Sigmoid colon (tissue), 7 donors: ENCODE data around the gene ZNF729. TPM values are rescaled to one million over a fixed set of nuclear protein-coding genes. Genes with fewer than 3 reads are reported as not detected.

Experiments
- DNase-seq: peaks from one replicate; pipeline ENCODE4 v3.0.0-alpha.2; 2019
- H3K27ac ChIP-seq, 4 donors: fragments of 200-600 bp; sonication (generic); one replicate each; pipeline ENCODE4 v1.5.1; 2016 to 2019; ENCODE audit warnings: mild to moderate bottlenecking in 1 of 4
- H3K27me3 ChIP-seq, 3 donors: fragments of 200-600 bp; sonication (generic); one replicate each; pipeline ENCODE4 v1.5.1; 2019; ENCODE audit warnings: mild to moderate bottlenecking in 1 of 3
- H3K36me3 ChIP-seq, 4 donors: fragments of 200-600 bp; sonication (generic); one replicate each; pipeline ENCODE4 v1.5.1; 2016 to 2019
- H3K4me1 ChIP-seq, 4 donors: fragments of 200-600 bp; sonication (generic); one replicate each; pipeline ENCODE4 v1.5.1; 2017 to 2019
- H3K4me3 ChIP-seq, 4 donors: fragments of 200-600 bp; sonication (generic); one replicate each; pipeline ENCODE4 v1.5.1; 2017 to 2019; ENCODE audit warnings: mild to moderate bottlenecking in 2 of 4, moderate library complexity in 1 of 4
- H3K9me3 ChIP-seq, 4 donors: fragments of 200-600 bp in 3 of 4; sonication (generic) in 3 of 4; one replicate each; pipeline versions ENCODE4 v1.5.1 to v1.6.1; 2013 to 2019
- CTCF ChIP-seq, 4 experiments: fragments of 450-650 bp in 3 of 4; fragments of 200-600 bp in 1 of 4; IDR thresholded peaks; one replicate each; pipeline ENCODE4 v1.5.1; 2016 to 2019; ENCODE audit warnings: antibody characterized with exemption in 4 of 4, mild to moderate bottlenecking in 3 of 4, moderate library complexity in 2 of 4
- EP300 ChIP-seq, 4 donors: sonication (generic); formaldehyde crosslinking; IDR thresholded peaks; one replicate each; pipeline ENCODE4 v1.6.1; 2017; ENCODE audit warnings: antibody characterized with exemption in 4 of 4
- POLR2A ChIP-seq, 2 donors: fragments of 450-650 bp; IDR thresholded peaks; one replicate each; pipeline ENCODE4 v1.6.1; 2016; ENCODE audit warnings: antibody characterized with exemption in 2 of 2, mild to moderate bottlenecking in 2 of 2, moderate library complexity in 2 of 2
- POLR2AphosphoS5 ChIP-seq, 4 donors: sonication (generic); formaldehyde crosslinking; IDR thresholded peaks; one replicate each; pipeline ENCODE4 v1.6.1; 2017; ENCODE audit warnings: antibody characterized with exemption in 4 of 4
- WGBS, 2 donors: extraction: QIAGEN DNeasy Blood & Tissue Kit; methylation state at CpG; one replicate each; pipeline ENCODE4 v1.1.7; 2013; 5-methylcytosine and 5-hydroxymethylcytosine counted together
- intact Hi-C: fragments of 100-400 bp; cut with DNase I; formaldehyde crosslinking; loops from one replicate; pipeline ENCODE4 v1.15.1; 2023
- polyA plus RNA-seq, 3 donors: library from polyadenylated mRNA; stranded (reverse); fragments of 200-250 nt; gene quantifications; one replicate each; pipeline ENCODE4 v1.2.3, GENCODE V29; 2013
- total RNA-seq, 4 donors: library from RNA; depleted of rRNA; stranded (reverse); fragments of >200 nt; gene quantifications; one replicate each; pipeline ENCODE4 v1.1.0, GENCODE V29; 2016
- donor health status: healthy with polysubstance abuse.
- donor health status: Bipolar disorder and iron deficiency.
- donor health status: healthy.

Gene ZNF729
- total RNA-seq, result not detected
- not detected for polyA plus RNA-seq

GRCh38 chr19:22286151-22286810, at the start of gene ZNF729:
Gene ZNF729, plus strand, starts transcription at chr19:22286441. Its CDS starts 85 bp downstream, at chr19:22286526.
- intact Hi-C loops, result no loop called here
- WGBS, 2 donors, result 9 to 35% methylated on average over 32 of the region's 32 CpGs
- no peak for TF ChIP-seq CTCF (IDR thresholded peaks at IDR 0.05)
- no peak for TF ChIP-seq POLR2AphosphoS5 (IDR thresholded peaks at IDR 0.05)
- TF ChIP-seq POLR2A (IDR thresholded peaks at IDR 0.05), result no peak
- TF ChIP-seq EP300 (IDR thresholded peaks at IDR 0.05), result no peak
- Histone ChIP-seq H3K4me1 (no peaks in the 10 kb centered on the region), H3K4me3 (peak within 1 kb of the TSS in 1 of 4 donors; percentile 41), H3K27me3 (peaks cover 0 to 21% (median 8%) of the 10 kb centered on the region in 3 donors), H3K36me3 (no peaks in the 10 kb centered on the region), H3K27ac (no peak within 1 kb of the TSS), H3K9me3 (peaks cover 0 to 9% (median 3%) of the 10 kb centered on the region in 4 donors)
- no peak for DNase-seq

GRCh38 chr19:22256856-22257255, 29.4 kb upstream of the ZNF729 start:
- TF ChIP-seq CTCF (IDR thresholded peaks at IDR 0.05), result no peak
- no peak for DNase-seq
- no peak overlapping the region for H3K4me3 ChIP-seq
- peaks cover 0 to 5% (median 0%) of the 10 kb centered on the region in 4 donors for H3K9me3 ChIP-seq
- intact Hi-C loops, result no loop called here
- H3K27ac ChIP-seq, result no peak overlapping the region
- H3K36me3 ChIP-seq, result no peaks in the 10 kb centered on the region
- no peaks in the 10 kb centered on the region for H3K4me1 ChIP-seq
- peaks cover 0 to 5% (median 3%) of the 10 kb centered on the region in 3 donors for H3K27me3 ChIP-seq

- H3K27me3 ChIP-seq, result peaks cover 0 to 8% (median 3%) of the 10 kb centered on the region in 3 donors
- H3K4me3 ChIP-seq, result no peak overlapping the region
- no peak for TF ChIP-seq CTCF (IDR thresholded peaks at IDR 0.05)
- H3K4me1 ChIP-seq, result no peaks in the 10 kb centered on the region
- no peak for DNase-seq
- intact Hi-C loops, result no loop called here
- H3K27ac ChIP-seq, result no peak overlapping the region
- H3K9me3 ChIP-seq, result peaks cover 0 to 10% (median 0%) of the 10 kb centered on the region in 4 donors
- WGBS, 2 donors, result 79 to 86% methylated on average over 2 of the region's 2 CpGs
- H3K36me3 ChIP-seq, result no peaks in the 10 kb centered on the region
These were observed 28.9 kb upstream of the ZNF729 start for GRCh38 chr19:22257381-22257780.

- Histone ChIP-seq H3K9me3 (peaks cover 0 to 15% (median 0%) of the 10 kb centered on the region in 4 donors), H3K4me1 (no peaks in the 10 kb centered on the region), H3K27me3 (peaks cover 0 to 8% (median 3%) of the 10 kb centered on the region in 3 donors), H3K4me3 (no peak overlapping the region), H3K27ac (no peak overlapping the region), H3K36me3 (no peaks in the 10 kb centered on the region)
- TF ChIP-seq EP300 (IDR thresholded peaks at IDR 0.05), result no peak
- no peak for TF ChIP-seq POLR2A (IDR thresholded peaks at IDR 0.05)
- DNase-seq, result no peak
- intact Hi-C loops, result no loop called here
These were observed 28.3 kb upstream of the ZNF729 start for GRCh38 chr19:22257916-22258315.

- H3K4me1 ChIP-seq, result no peaks in the 10 kb centered on the region
- H3K27me3 ChIP-seq, result peaks cover 0 to 8% (median 3%) of the 10 kb centered on the region in 3 donors
- H3K4me3 ChIP-seq, result no peak overlapping the region
- H3K9me3 ChIP-seq, result peaks cover 0 to 21% (median 0%) of the 10 kb centered on the region in 4 donors
- WGBS, 2 donors, result 86 to 88% methylated on average over 2 of the region's 2 CpGs
- no peaks in the 10 kb centered on the region for H3K36me3 ChIP-seq
- TF ChIP-seq POLR2A (IDR thresholded peaks at IDR 0.05) (no peak), POLR2AphosphoS5 (IDR thresholded peaks at IDR 0.05) (no peak), CTCF (IDR thresholded peaks at IDR 0.05) (no peak), EP300 (IDR thresholded peaks at IDR 0.05) (no peak)
- DNase-seq, result no peak
- intact Hi-C loops, result no loop called here
- no peak overlapping the region for H3K27ac ChIP-seq
These were observed 25.7 kb upstream of the ZNF729 start for GRCh38 chr19:22260499-22260898.
